MM.1S (cell line): ENCODE data around the gene FBXO17.

Source experiments
- DNase-seq: peaks from one replicate; pipeline ENCODE4 v3.0.0-alpha.2; 2015
- H2AFZ ChIP-seq: fragments of 300-600 bp; sonication (generic); 2 replicates; pipeline ENCODE4 v1.6.0; 2016; ENCODE audit warnings: antibody characterized with exemption, low read length
- H3F3A ChIP-seq: fragments of 300-600 bp; sonication (generic); 2 replicates; pipeline ENCODE4 v1.6.1; 2016; ENCODE audit warnings: mild to moderate bottlenecking, antibody characterized with exemption, low read length, moderate library complexity, mixed read lengths; ENCODE audit not compliant: insufficient read depth
- H3K27ac ChIP-seq: fragments of 300-600 bp; sonication (generic); 2 replicates; pipeline ENCODE4 v1.5.1; 2016; ENCODE audit warnings: mild to moderate bottlenecking, low read length
- H3K27me3 ChIP-seq: fragments of 300-600 bp; sonication (generic); replicated peaks from 2 replicates; pipeline ENCODE4 v1.6.0; 2016; ENCODE audit warnings: low read length; ENCODE audit not compliant: insufficient read depth
- H3K36me3 ChIP-seq: fragments of 300-600 bp; sonication (generic); replicated peaks from 2 replicates; pipeline ENCODE4 v1.6.1; 2016; ENCODE audit warnings: mild to moderate bottlenecking, low read length, mixed read lengths; ENCODE audit not compliant: insufficient read depth
- H3K4me1 ChIP-seq: fragments of 300-600 bp; sonication (generic); 2 replicates; pipeline ENCODE4 v1.6.1; 2016; ENCODE audit warnings: low read length, mixed read lengths
- H3K4me2 ChIP-seq: fragments of 300-600 bp; sonication (generic); 2 replicates; pipeline ENCODE4 v1.6.0; 2016; ENCODE audit warnings: low read depth, low read length
- H3K4me3 ChIP-seq: fragments of 300-600 bp; sonication (generic); 2 replicates; pipeline ENCODE4 v1.5.1; 2016; ENCODE audit warnings: low read length, mixed read lengths
- H3K79me2 ChIP-seq: fragments of 300-600 bp; sonication (generic); 2 replicates; pipeline ENCODE4 v1.6.1; 2016; ENCODE audit warnings: mixed run types, low read length, mixed read lengths
- H3K9ac ChIP-seq: fragments of 300-600 bp; sonication (generic); 2 replicates; pipeline ENCODE4 v1.6.1; 2016; ENCODE audit warnings: low read length, mixed read lengths
- H3K9me2 ChIP-seq: fragments of 300-600 bp; sonication (generic); replicated peaks from 2 replicates; pipeline ENCODE4 v1.6.1; 2016; ENCODE audit warnings: mild to moderate bottlenecking, low read length, mixed read lengths; ENCODE audit not compliant: insufficient read depth
- H3K9me3 ChIP-seq: fragments of 300-600 bp; sonication (generic); replicated peaks from 2 replicates; pipeline ENCODE4 v1.6.1; 2016; ENCODE audit warnings: mild to moderate bottlenecking, low read length, mixed read lengths; ENCODE audit not compliant: insufficient read depth
- H4K20me1 ChIP-seq: fragments of 300-600 bp; sonication (generic); 2 replicates; pipeline ENCODE4 v1.6.1; 2016; ENCODE audit warnings: mild to moderate bottlenecking, low read length, moderate library complexity, mixed read lengths; ENCODE audit not compliant: insufficient read depth
- CTCF ChIP-seq: fragments of 300-600 bp; sonication (generic); IDR thresholded peaks from 2 replicates; pipeline ENCODE4 v1.5.1; 2016; ENCODE audit warnings: antibody characterized with exemption, low read length, mixed read lengths
- EZH2 ChIP-seq: fragments of 300-600 bp; sonication (generic); optimal IDR thresholded peaks from 2 replicates; pipeline ENCODE3; 2017; ENCODE audit warnings: low read depth, mild to moderate bottlenecking, antibody characterized with exemption, low read length, mixed read lengths
- EZH2phosphoT487 ChIP-seq: fragments of 300-600 bp; sonication (generic); IDR thresholded peaks from 2 replicates; pipeline ENCODE4 v1.6.1; 2018; ENCODE audit warnings: antibody characterized with exemption, low read length

The FBXO17 gene

GRCh38 chr19:38907670-38908069 lies 67.9 kb downstream of the FBXO17 start:
- H3K9me2 ChIP-seq, result no peaks in the 10 kb centered on the region
- TF ChIP-seq EZH2phosphoT487, result no peak
- no peak for TF ChIP-seq EZH2
- no peak for TF ChIP-seq CTCF
- no peaks in the 10 kb centered on the region for H3K9me3 ChIP-seq
- H3K4me3 ChIP-seq, result no peak overlapping the region
- no peak overlapping the region for H3K27ac ChIP-seq
- no peak overlapping the region for H3K4me2 ChIP-seq
- H3K4me1 ChIP-seq, result no peaks in the 10 kb centered on the region
- H4K20me1 ChIP-seq, result no peaks in the 10 kb centered on the region
- H3F3A ChIP-seq, result no peaks in the 10 kb centered on the region
- H3K9ac ChIP-seq, result no peak overlapping the region
- no peak for DNase-seq
- no peaks in the 10 kb centered on the region for H3K27me3 ChIP-seq
- no peak overlapping the region for H2AFZ ChIP-seq
- no peaks in the 10 kb centered on the region for H3K36me3 ChIP-seq
- peaks cover 14% of the 10 kb centered on the region for H3K79me2 ChIP-seq

- Histone ChIP-seq H3K4me3 (no peak overlapping the region), H3K9me3 (no peaks in the 10 kb centered on the region), H3K79me2 (peaks cover 16% of the 10 kb centered on the region), H3K9ac (no peak overlapping the region), H3K27me3 (no peaks in the 10 kb centered on the region), H3K36me3 (no peaks in the 10 kb centered on the region), H2AFZ (no peak overlapping the region), H3K4me2 (no peak overlapping the region), H3K27ac (no peak overlapping the region), H3K9me2 (no peaks in the 10 kb centered on the region), H3K4me1 (no peaks in the 10 kb centered on the region), H4K20me1 (no peaks in the 10 kb centered on the region), H3F3A (no peaks in the 10 kb centered on the region)
- TF ChIP-seq EZH2phosphoT487, result no peak
- no peak for TF ChIP-seq CTCF
- TF ChIP-seq EZH2, result no peak
- no peak for DNase-seq
These were observed 68.3 kb downstream of the FBXO17 start for GRCh38 chr19:38907227-38907626.

GRCh38 chr19:38905620-38906019 lies 69.9 kb downstream of the FBXO17 start:
- Histone ChIP-seq H3F3A (peaks cover 6% of the 10 kb centered on the region), H3K36me3 (no peaks in the 10 kb centered on the region), H3K79me2 (peaks cover 29% of the 10 kb centered on the region), H3K27ac (no peak overlapping the region), H4K20me1 (no peaks in the 10 kb centered on the region), H3K4me3 (no peak overlapping the region), H3K4me1 (peaks cover 6% of the 10 kb centered on the region; the same call in 1 of the 2 replicates), H2AFZ (no peak overlapping the region), H3K9me3 (no peaks in the 10 kb centered on the region), H3K27me3 (no peaks in the 10 kb centered on the region), H3K9ac (no peak overlapping the region), H3K9me2 (no peaks in the 10 kb centered on the region), H3K4me2 (no peak overlapping the region)
- TF ChIP-seq EZH2phosphoT487 (no peak), CTCF (no peak), EZH2 (no peak)
- DNase-seq, result no peak
